Suppressor macrophage (primary cell): Measurements from ENCODE around the gene IFFO2.

ENCODE experiments used
- DNase-seq, 4 experiments: peaks; one replicate each; pipeline ENCODE4 v3.0.0-alpha.2; 2020 to 2022

The IFFO2 gene

DNA sequence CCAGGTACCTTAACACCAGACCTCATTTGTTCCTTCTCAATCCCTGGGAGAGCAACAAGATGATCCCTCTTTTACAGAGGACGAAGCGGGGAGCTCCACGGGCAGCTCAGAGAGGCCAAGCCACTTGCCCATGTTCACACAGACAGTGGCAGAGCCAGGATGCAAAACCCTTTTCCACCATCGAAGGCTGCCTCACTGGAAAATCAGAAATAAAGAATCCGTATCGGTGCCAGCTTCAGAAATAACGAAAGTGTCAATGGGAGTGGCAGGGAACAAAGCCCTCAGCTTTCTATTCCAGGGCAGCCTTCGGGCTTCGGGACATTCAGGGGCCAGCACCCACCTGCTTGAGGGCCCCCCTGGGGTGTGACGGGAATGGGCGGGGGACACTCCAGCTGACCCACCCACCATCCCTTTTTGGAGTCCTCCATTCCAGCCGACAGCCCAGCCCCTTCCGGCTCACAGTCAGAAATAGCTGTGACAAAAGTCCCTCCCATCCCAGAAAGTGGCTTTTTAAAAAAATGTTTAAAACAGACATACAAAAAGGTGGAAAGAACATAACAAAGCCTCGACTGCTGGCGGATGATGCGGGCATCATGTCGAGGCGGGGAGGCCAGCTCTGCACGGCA, 6.0 kb downstream of the IFFO2 start:
- peak; percentile 12 to 55 (median 40) for DNase-seq

DNA sequence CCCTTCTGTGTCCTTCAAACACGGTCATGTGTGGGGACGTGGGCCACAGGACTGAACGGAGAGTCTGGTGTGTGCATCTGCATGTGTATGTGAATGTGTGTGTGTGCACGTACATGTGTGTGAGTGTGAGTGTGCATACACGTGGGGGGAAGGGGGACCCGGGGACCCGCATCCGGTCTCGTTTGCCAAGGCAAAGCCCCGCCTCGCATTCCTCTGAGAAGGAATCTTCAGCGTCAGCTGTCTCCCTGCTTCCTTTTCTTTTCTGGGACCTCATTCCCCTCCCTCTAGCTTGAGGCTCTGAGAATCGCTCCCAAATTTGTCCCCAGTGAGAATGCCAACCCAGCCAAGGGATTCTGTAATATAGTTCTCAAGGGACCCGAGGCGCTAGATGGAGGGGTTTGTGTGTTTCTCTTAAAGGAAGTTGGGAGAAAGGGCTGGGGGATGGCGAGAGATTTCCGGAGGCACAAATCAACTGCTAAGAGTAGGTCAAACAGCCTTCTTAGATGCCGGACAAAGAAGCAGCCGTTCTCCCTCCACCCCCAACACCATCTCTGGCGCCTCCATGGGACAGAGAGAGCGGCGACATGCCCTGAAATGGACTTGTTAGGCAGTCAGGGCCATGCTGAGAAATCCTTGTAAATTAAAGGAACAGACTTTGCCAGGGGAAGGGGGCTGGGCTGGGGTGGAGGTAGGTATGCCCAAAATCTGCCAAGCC, 6.6 kb downstream of the IFFO2 start:
- DNase-seq: peak; percentile 44 to 65 (median 56)

DNA sequence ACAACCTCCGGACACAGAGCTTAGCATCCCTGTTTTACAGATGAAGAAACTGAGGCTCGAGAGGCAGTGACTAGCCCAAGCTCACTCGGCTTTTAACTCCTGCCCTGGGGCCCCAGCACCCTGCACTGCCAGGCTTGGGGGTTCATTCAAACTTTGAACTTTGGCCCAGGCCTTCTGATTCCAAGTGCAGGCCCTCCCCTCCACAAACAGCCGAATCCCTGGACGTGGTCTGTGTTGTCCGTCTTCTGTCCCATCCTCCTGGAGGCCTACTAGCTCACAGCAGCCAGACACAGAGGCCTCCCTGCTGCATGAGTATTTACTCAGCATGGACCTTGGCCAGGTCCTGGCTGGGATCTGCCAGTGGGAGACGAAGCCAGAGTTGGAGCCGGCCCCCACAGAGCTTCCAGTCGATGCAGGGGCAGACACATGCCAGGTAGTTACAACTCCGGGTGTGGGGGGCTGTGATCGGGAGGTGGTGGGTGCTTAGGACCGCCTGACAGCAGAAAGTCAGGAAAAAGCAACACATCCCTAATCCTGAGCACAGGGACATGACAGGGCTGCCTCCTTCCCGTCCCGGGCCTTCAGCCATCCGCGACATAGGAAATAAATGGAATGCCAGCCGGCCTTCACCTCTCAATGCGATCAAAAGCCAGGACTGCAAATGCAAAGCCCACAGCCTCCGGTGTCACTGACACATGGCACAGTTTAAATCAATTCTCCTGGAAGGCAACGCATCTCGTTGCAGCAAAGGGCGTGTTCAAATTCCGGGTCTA, 7.4 kb downstream of the IFFO2 start:
- DNase-seq: no peak

DNA sequence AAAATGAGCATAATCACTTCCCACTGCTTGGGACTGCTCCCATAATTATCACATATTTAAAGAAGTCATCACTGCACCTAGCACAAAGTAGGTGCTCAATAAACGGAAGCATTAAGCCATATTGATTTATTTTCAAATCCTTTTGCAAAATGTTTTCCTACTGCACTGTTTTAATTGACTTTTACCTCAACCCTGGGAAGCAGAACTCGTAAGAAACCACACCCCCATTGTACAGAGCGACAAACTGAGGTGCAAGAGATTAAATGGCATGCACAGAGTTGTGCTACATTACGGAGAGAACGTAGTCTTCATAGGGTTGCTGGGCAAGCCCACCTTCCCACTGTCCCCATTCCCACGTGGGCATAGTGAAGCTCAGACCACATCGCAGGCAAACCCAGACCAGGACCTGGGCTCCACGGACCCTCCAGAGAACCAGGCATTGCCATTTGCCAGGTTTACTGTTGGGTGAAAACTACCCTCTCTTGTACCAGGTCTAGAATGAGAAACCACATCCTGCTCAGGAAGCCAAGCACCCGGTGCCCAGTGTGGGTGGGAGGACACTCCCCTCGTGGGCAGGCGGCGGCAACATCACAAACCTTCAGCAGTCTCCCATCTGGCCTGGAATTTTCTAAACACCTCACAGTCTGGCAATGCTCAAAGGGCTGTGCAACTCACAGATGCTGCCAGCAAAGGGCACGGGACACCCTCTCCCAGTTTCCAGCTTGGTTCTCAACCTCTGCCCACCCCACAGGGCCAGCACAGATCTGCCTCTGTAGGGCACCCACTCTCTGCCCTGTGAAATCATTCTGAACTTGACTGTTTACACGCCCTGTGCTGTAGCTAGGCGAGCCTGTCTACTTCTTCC, 8.2 kb downstream of the IFFO2 start:
- DNase-seq: peak; percentile 14 to 59 (median 44)

DNA sequence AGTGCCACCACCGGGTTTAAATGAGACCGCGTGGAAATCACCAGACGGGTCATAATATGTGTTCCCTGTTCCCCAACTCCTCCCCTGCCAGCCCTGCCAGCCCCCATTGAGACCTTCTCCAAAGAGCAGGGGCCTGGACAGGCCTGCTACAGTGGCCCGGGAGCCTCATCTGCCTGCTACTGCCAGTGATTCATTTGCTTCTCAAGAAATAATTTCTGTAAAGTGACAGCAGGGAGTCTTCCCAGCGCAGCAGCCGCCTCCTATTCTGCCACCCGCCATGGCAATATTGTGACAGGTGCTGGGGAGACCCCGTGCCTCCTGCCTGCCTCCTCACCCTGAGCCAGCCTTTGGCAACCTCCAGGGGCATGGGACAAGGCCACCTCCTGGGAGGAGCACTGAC, 8.9 kb downstream of the IFFO2 start:
- DNase-seq: no peak

DNA sequence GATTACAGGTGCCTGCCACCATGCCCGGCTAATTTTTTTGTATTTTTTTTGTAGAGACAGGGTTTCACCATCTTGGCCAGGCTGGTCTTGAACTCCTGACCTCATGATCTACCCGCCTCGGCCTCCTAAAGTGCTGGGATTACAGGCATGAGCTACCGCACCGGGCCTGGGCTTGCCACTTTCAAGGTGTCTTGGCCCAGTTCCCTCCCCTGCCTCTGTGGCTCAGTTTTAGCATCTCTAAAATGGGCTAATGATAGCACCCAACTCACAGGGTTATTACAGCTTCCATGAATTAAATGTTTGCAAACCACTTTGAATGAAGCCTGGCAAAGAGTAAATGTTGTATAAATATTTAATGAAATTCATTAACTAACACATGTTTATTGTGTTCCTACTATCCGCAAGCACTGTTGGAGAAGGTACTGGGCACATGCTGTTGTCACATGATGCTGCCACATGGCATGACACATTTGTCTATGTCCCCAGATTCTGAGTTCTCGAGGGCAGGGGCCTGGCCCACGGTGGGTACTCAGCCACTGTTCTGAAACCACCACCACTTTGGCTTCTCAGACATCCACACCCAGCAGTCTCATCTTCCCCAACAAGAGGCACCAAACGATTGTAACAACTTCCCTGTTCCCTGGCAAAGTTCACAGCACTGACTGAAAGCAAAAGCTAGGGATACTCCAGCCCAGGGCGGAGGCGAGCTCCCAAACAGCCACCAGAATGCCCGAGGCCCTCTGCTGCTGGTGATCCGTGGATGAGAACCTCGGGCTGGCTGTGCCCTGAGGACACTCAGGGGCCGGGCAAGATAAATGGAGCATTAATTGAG, 9.7 kb downstream of the IFFO2 start:
- peak; percentile 15 to 57 (median 41) for DNase-seq

DNA sequence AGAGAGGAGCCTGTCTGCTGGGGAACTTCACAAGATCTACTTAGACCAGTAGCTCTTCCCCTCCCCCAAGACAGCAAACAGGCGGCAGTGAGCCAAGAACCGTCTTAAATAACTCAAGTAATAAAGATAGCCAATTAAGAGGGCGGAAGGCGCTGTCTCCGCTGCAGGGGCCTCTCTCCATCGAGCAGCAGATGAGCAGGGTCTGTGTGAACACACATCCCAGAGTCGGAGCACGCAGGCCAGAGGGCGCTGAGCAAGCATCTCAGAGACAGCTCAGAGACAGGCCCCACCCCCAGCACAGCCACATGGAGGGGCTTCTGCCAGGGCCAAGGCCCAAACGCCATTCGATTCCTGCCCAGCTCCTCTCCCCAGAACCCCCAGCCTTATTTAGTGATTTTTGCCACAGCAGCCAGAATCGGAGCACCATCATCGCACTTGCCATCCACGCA, 11.1 kb downstream of the IFFO2 start:
- no peak for DNase-seq

DNA sequence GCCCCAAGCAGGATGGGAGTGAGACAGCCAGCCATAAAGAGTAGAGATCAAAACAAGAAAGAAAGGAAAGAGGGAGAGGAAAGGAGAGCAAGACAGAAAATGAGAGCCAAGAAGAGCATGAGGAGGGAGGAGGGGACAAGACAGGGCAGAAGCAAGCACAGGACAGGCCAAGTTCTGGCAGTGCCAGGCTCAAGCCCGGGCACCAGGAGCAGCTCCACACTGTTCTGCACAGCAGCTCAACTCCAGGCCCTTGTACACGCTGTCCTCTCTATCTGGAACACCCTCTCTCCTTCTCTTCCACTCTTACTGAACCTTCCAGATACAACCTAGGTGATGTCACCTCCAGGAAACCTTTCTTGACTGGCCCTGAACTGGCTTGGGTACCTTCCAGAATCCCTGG, 11.7 kb downstream of the IFFO2 start:
- no peak for DNase-seq

GRCh38 chr1:18943914-18944572, 12.4 kb downstream of the IFFO2 start:
- no peak for DNase-seq

DNA sequence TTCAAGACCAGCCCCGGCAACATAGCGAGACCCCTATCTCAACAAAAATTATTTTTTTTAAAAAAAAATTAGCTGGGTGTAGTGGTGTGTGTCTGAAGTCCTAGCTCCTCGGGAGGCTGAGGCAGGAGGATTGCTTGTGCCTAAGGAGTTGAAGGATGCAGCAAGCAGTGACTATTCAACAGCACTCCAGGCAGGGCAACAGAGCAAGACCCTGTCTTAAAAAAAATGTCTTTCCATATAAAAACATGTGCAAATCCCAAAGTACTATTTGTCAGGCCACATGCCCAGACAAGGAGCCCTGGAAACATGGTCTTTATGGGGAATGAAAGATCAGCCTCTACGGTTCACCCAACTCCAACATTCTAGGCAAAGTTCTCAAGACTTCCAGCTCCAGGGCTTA, 13.3 kb downstream of the IFFO2 start:
- no peak for DNase-seq

- peak in 1 of 4 experiments; percentile 23 for DNase-seq
Measured at GRCh38 chr1:18942340-18942739, 14.1 kb downstream of the IFFO2 start.

- peak in 3 of 4 experiments; percentile 28 to 46 (median 34) for DNase-seq
Measured at GRCh38 chr1:18941221-18942141, 15.0 kb downstream of the IFFO2 start.

DNA sequence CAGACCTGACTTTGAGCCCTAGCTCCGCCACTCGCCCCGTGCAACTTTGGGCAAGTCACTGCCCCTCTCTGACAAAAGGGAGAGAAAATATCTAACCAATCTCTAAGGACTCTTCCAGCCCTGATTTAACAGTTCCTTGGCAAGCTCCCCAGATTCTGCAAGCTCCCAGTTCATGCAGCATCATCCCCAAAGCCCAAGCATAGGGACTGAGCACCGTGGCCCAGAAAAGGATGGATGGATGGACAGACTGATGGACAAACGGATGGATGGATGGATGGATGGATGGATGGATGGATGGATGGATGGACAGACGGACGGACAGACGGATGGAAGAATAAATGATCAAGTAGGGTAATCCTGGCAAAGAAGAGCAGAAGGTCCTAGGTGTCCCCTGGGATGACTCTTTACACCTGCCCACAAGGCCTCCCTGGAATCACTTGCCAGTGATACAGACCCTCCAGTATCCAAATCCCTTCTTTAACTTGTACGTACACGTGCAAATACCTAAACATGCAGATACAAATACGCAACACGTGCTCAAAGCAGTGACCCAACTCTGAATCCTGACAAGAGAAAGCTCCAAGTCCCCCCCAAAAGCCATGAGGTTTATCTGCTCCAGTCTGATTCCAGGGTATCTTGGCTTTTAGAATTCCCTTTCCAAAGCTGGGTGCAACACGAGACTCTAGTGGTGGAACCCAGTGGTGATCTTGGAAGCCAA, 16.0 kb downstream of the IFFO2 start:
- DNase-seq: no peak

DNA sequence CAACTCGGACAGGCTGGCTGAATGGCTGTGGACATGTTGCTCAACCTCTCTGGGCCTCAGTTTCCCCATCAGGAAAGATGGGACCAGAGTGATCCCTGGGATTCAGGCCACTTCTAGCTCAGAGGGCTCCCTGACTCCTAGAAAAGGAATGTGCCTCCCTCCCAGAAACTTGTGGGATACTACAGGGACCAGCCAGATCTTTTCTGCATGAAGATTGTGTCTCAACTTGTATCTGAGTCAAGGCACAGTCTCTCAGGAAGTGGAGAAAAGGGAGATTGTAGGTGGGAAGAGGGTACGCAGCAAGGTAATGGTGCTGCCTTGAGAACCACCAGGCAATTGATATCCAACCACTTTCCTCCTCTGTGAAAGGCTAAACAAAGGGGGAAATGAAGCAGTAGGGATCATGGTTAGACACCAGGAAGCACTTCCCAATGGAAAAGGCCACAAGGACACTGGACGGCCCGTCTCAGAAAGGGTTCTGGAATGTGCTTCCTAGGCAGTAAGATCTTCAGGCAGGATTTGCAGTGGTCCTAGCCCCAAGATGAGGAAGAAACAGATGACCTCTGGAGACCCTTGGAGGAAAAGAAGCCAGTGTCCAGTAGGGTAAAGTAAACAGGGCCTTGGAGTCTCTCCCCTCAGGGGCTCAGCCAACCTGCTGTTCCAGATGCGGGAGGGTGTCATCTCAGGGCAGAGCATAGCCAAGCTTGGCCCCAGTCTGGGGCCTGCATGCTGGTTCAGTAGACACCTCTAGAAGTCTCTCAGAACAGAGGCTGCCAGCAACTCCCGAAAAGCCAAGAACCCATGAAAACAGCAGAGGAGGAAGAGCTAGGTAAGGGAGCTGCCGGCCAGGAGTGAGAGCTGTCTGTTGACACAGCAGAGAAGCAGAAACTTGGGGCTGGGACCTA, 16.8 kb downstream of the IFFO2 start:
- DNase-seq: no peak

- no peak for DNase-seq
Measured at GRCh38 chr1:18938707-18939070, 17.8 kb downstream of the IFFO2 start.

- DNase-seq: no peak
Measured at GRCh38 chr1:18938008-18938706, 18.3 kb downstream of the IFFO2 start.

DNA sequence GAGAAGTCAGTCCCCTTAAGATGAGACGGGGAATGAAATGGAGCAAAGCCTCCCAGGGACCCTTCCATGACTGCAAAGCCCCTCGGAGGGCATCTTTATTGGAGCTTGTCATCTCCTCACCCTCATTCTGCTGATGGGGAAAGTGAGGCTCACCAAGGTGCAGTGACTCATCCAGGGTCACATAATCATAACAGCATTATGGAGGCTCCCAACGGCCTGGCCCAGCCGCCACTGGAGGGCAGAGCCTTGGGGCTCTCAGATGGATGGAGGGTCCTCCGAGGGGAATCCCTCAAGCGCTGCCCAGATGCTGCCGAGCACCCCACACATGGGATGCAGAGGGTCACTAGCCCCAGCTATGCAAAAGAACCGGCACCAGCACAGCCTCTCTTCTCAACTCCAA, 18.9 kb downstream of the IFFO2 start:
- DNase-seq: no peak
